Activated B cell treated with CpG ODN at 0.5 μM for 24 hours (primary cell): Measurements from ENCODE around the gene ZBTB40. TPM values are rescaled to one million over a fixed set of nuclear protein-coding genes. Genes with fewer than 3 reads are reported as not detected.

Experiments used
- ATAC-seq: fragments of 200-7000 bp; cut with Tn5 transposase; one replicate; pipeline ENCODE4 v1.10.0; 2021; ENCODE audit warnings: low read depth, mild to moderate bottlenecking, moderate library complexity
- CTCF ChIA-PET: fragments of 350-600 bp; sonication (Branson Sonifier 250); formaldehyde crosslinking; loops from one replicate; lab custom pipeline; 2021; ENCODE audit warnings: antibody characterized with exemption; lab: Charles Lee
- POLR2A ChIA-PET: fragments of 350-600 bp; sonication (Branson Sonifier 250); formaldehyde crosslinking; loops from one replicate; lab custom pipeline; 2021; ENCODE audit warnings: antibody characterized with exemption; lab: Charles Lee
- DNase-seq: peaks from one replicate; pipeline ENCODE4 v3.0.0; 2022
- H3K27ac Mint-ChIP-seq: one replicate; pipeline ENCODE4 v1.8.0; 2020; ENCODE audit warnings: mixed read lengths
- H3K27me3 Mint-ChIP-seq: one replicate; pipeline ENCODE4 v1.8.0; 2021; ENCODE audit warnings: mixed read lengths
- H3K36me3 Mint-ChIP-seq: one replicate; pipeline ENCODE4 v1.8.0; 2021; ENCODE audit warnings: low read depth, mixed read lengths
- H3K4me1 Mint-ChIP-seq: one replicate; pipeline ENCODE4 v1.8.0; 2021; ENCODE audit warnings: mixed read lengths
- H3K4me3 Mint-ChIP-seq: one replicate; pipeline ENCODE4 v1.8.0; 2020; ENCODE audit warnings: mild to moderate bottlenecking, mixed read lengths
- H3K9me3 Mint-ChIP-seq: one replicate; pipeline ENCODE4 v1.8.0; 2020; ENCODE audit warnings: mixed read lengths
- CTCF ChIP-seq: fragments of 200-600 bp; IDR thresholded peaks from one replicate; pipeline ENCODE4 v1.8.0; 2022; ENCODE audit warnings: antibody characterized with exemption, mild to moderate bottlenecking
- intact Hi-C: fragments of 100-400 bp; cut with micrococcal nuclease; formaldehyde crosslinking; loops from one replicate; pipeline ENCODE4 v1.15.1; 2024
- total RNA-seq: library from RNA; stranded (reverse); gene quantifications from 2 replicates; pipeline ENCODE4 v1.2.3, GENCODE V29; 2022

ZBTB40 gene
- total RNA-seq, 1 donor from 2014 or later: 36.2 TPM

DNA sequence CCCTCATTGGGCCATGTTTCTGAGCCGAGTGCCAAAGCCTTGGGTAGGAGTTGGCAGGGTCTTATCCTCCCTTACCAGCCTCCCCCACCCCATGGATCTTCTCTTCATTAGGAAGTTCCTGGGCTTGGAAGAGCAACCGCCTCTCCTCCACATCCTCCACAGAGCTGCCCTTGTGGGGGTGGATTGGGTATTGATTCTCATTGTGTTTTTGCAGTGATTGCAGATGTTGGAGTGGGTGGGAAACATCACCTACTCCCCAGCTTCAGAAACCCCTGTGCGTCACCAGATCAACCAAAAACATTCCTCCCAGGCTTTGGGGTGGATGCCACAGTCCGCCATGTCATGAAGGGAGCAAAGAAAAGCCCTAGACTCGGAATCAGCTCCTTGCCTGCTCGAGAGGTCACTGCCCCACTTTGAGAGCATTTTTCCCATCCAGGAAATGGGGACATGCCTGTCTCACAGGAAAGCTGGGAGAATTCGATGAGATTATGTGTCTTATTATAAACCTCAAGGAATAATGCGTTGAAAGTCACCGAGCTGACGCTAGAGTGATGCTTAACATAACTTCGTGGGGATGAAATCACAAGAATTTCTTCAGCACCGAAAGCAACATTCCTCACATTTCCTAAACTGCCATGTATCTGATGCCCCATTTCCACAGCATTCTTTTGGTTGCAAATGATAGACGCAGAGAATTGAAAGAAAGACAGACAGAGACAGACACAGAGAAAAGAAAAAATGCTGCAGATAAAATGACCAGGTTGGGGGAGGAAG lies 44.7 kb upstream of the ZBTB40 start:
- H3K27me3 Mint-ChIP-seq: peaks cover 11% of the 10 kb centered on the region
- no peak for ATAC-seq
- no peaks in the 10 kb centered on the region for H3K4me1 Mint-ChIP-seq
- intact Hi-C loops: no loop called here
- H3K4me3 Mint-ChIP-seq: no peak overlapping the region
- DNase-seq: no peak
- no peaks in the 10 kb centered on the region for H3K36me3 Mint-ChIP-seq
- no peak for TF ChIP-seq CTCF
- ChIA-PET CTCF (no interaction called here), POLR2A (no interaction called here)
- H3K9me3 Mint-ChIP-seq: peaks cover 3% of the 10 kb centered on the region
- no peak overlapping the region for H3K27ac Mint-ChIP-seq

DNA sequence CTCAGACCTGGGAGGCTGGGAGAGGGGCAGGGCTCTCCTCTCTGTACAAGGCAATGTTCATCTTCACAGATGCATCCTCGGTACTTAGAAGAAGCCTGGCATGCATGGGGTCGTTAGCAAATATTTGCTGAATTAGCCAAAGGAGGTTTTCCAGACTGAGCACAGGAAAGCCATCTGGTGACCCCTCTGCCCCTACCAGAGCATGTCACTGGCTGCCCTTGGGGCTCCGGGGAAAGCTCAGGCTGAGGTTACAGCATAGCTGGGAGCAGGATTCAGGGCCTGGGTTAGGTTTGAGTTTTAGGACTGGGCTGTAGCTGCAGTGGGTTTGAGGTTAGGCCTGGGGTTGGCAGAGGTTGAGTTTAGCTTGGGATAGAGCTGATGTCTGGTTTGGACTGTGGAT lies 43.4 kb upstream of the ZBTB40 start:
- intact Hi-C loops: no loop called here
- TF ChIP-seq CTCF: no peak
- ChIA-PET POLR2A (no interaction called here), CTCF (interaction anchor here (0.5 to 1.0 kb wide), 2 partner anchors 12 to 1886 kb away, joined by 3 read pairs; no protein-coding TSS in a partner anchor)
- peaks cover 3% of the 10 kb centered on the region for H3K9me3 Mint-ChIP-seq
- H3K36me3 Mint-ChIP-seq: no peaks in the 10 kb centered on the region
- DNase-seq (no peak), ATAC-seq (no peak)
- no peaks in the 10 kb centered on the region for H3K4me1 Mint-ChIP-seq
- H3K27me3 Mint-ChIP-seq: peaks cover 5% of the 10 kb centered on the region
- H3K4me3 Mint-ChIP-seq: no peak overlapping the region
- H3K27ac Mint-ChIP-seq: no peak overlapping the region

DNA sequence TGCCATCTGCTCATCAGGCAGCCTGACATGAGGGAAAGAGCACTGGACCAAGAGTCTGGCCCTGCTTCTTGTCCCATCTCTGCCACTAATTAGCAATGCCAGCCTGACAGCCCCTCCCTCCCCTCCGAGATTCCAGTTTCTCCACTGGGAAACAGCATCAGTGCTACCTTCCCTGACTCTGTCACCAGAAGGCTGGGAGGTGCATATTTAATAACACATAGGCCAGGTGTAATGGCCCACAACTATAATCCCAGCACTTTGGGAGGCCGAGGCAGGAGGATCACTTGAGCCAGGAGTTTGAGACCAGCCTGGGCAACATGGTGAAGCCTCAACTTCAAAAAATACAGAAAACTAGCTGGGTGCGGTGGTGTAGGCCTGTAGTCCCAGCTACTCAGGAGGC lies 41.2 kb upstream of the ZBTB40 start:
- H3K9me3 Mint-ChIP-seq: peaks cover 3% of the 10 kb centered on the region
- intact Hi-C loops: no loop called here
- no peaks in the 10 kb centered on the region for H3K4me1 Mint-ChIP-seq
- H3K27ac Mint-ChIP-seq: no peak overlapping the region
- no peak overlapping the region for H3K4me3 Mint-ChIP-seq
- DNase-seq (no peak), ATAC-seq (no peak)
- ChIA-PET POLR2A (interaction anchor here (0.5 kb wide), 1 partner anchor 100 kb away, joined by 5 read pairs; no protein-coding TSS in a partner anchor), CTCF (no interaction called here)
- no peak for TF ChIP-seq CTCF
- H3K36me3 Mint-ChIP-seq: no peaks in the 10 kb centered on the region
- peaks cover 5% of the 10 kb centered on the region for H3K27me3 Mint-ChIP-seq

GRCh38 chr1:22410928-22411495 lies 40.6 kb upstream of the ZBTB40 start:
- no peak for DNase-seq
- no peak for ATAC-seq
- POLR2A ChIA-PET: interaction anchor here (0.5 kb wide), 1 partner anchor 100 kb away, joined by 5 read pairs; no protein-coding TSS in a partner anchor
- Mint-ChIP-seq H3K36me3 (no peaks in the 10 kb centered on the region), H3K9me3 (peaks cover 3% of the 10 kb centered on the region), H3K4me3 (no peak overlapping the region), H3K4me1 (no peaks in the 10 kb centered on the region), H3K27me3 (peaks cover 5% of the 10 kb centered on the region), H3K27ac (no peak overlapping the region)
- TF ChIP-seq CTCF: no peak
- CTCF ChIA-PET: no interaction called here
- intact Hi-C loops: no loop called here

GRCh38 chr1:22411589-22411988 lies 40.1 kb upstream of the ZBTB40 start:
- intact Hi-C loops: no loop called here
- peaks cover 8% of the 10 kb centered on the region for H3K27me3 Mint-ChIP-seq

More at GRCh38 chr1:22411589-22411988, 40.1 kb upstream of the ZBTB40 start:
- Mint-ChIP-seq H3K4me1 (no peaks in the 10 kb centered on the region), H3K9me3 (peaks cover 3% of the 10 kb centered on the region), H3K36me3 (no peaks in the 10 kb centered on the region), H3K27ac (no peak overlapping the region), H3K4me3 (no peak overlapping the region)
- ChIA-PET POLR2A (no interaction called here), CTCF (no interaction called here)
- DNase-seq: no peak
- ATAC-seq: no peak
- no peak for TF ChIP-seq CTCF
